HepG2 (cell line): Measurements from ENCODE around the gene BRI3BP. TPM values are rescaled to one million over a fixed set of nuclear protein-coding genes. Genes with fewer than 3 reads are reported as not detected.
"Not testable (repeated sequence)": the region's sequence is repeated elsewhere in the genome, so short reads cannot be mapped to it uniquely, and the experiment has no call there.

Source experiments
- ATAC-seq: fragments of 200-7000 bp; cut with Tn5 transposase; 3 replicates; pipeline ENCODE4 v1.9.1; 2020; ENCODE audit warnings: mild to moderate bottlenecking, moderate library complexity
- BruUV-seq: library from RNA; stranded (reverse); fragments of 400-500 nt; replicated peaks from 2 replicates; lab custom pipeline; 2021; lab: Mats Ljungman, UMichigan
- CTCF ChIA-PET: fragments of 300-600 bp; formaldehyde crosslinking; extraction: SDS; loops from one replicate; lab custom pipeline; 2021; ENCODE audit warnings: low total read pairs, inconsistent platforms, low intra/inter-chr PET ratio; lab: Yijun Ruan, JAX
- POLR2A ChIA-PET: fragments of 350-600 bp; sonication (Branson Sonifier 250); formaldehyde crosslinking; loops from one replicate; lab custom pipeline; 2020; ENCODE audit warnings: antibody characterized with exemption, inconsistent platforms; lab: Yijun Ruan, JAX
- DNase-seq: peaks from one replicate; pipeline ENCODE4 v3.0.0-alpha.2; 2015; ENCODE audit warnings: low spot score
- FAIRE-seq: peaks from 3 replicates; lab custom pipeline; 2011; peaks lifted over from hg19 to GRCh38; lab: Jason Lieb, UNC
- H2AFZ ChIP-seq: one replicate; pipeline ENCODE4 v1.6.1; 2011; ENCODE audit warnings: low read length, inconsistent platforms
- H3K27ac ChIP-seq: fragments of 300-600 bp; 3 replicates; pipeline ENCODE4 v1.8.0; 2011; ENCODE audit warnings: mixed run types, mild to moderate bottlenecking, mixed read lengths, low read length, inconsistent platforms; ENCODE audit not compliant: insufficient read depth; ENCODE audit errors: extremely low read length
- H3K27me3 ChIP-seq, 2 experiments: fragments of 200-600 bp in 1 of 2; 2 replicates in 1 of 2; 3 replicates in 1 of 2; pipeline versions ENCODE4 v1.6.0 to v1.8.0; 2011; ENCODE audit warnings: low read length in 2 of 2, mild to moderate bottlenecking in 2 of 2, moderate library complexity in 2 of 2, inconsistent platforms in 1 of 2; ENCODE audit not compliant: insufficient read depth in 2 of 2, control insufficient read depth in 1 of 2
- H3K36me3 ChIP-seq, 2 experiments: fragments of 200-600 bp in 1 of 2; replicated peaks in 1 of 2; 2 replicates in 1 of 2; 3 replicates in 1 of 2; pipeline versions ENCODE4 v1.5.1 to v1.8.0; 2011; ENCODE audit warnings: low read length in 2 of 2, inconsistent platforms in 1 of 2; ENCODE audit not compliant: insufficient read depth in 2 of 2, control insufficient read depth in 1 of 2
- H3K4me1 ChIP-seq: 2 replicates; pipeline ENCODE4 v1.5.1; 2012; ENCODE audit warnings: low read length, inconsistent platforms; ENCODE audit not compliant: insufficient read depth
- H3K4me2 ChIP-seq: 2 replicates; pipeline ENCODE4 v1.6.0; 2011; ENCODE audit warnings: low read depth, low read length, inconsistent platforms
- H3K4me3 ChIP-seq, 3 experiments: fragments of 200-600 bp in 1 of 3; sonication (generic), shearing (Covaris generic) in 1 of 3; replicated peaks in 1 of 3; 2 replicates each; pipeline ENCODE4 v1.5.1; 2011 to 2016; ENCODE audit warnings: low read length in 3 of 3, inconsistent platforms in 2 of 3, low read depth in 2 of 3, mild to moderate bottlenecking in 2 of 3, control low read depth in 1 of 3, mixed read lengths in 1 of 3; ENCODE audit not compliant: insufficient read depth in 1 of 3
- H3K79me2 ChIP-seq: one replicate; pipeline ENCODE4 v1.6.1; 2011; ENCODE audit warnings: low read length, inconsistent platforms; ENCODE audit not compliant: insufficient read depth
- H3K9ac ChIP-seq: 2 replicates; pipeline ENCODE4 v1.6.0; 2011; ENCODE audit warnings: mild to moderate bottlenecking, low read depth, low read length, inconsistent platforms; ENCODE audit not compliant: insufficient read depth
- H3K9me3 ChIP-seq: 2 replicates; pipeline ENCODE4 v1.5.1; 2012; ENCODE audit warnings: mild to moderate bottlenecking, low read length
- H4K20me1 ChIP-seq: 2 replicates; pipeline ENCODE4 v1.6.0; 2011; ENCODE audit warnings: inconsistent platforms, mild to moderate bottlenecking, low read length, moderate library complexity; ENCODE audit not compliant: insufficient read depth
- BRD4 ChIP-seq: sonication (generic); formaldehyde crosslinking; IDR thresholded peaks from 2 replicates; pipeline ENCODE4 v1.4.0; 2020; ENCODE audit warnings: missing genetic modification reagents
- HIC2 ChIP-seq: sonication (generic); formaldehyde crosslinking; IDR thresholded peaks from 2 replicates; pipeline ENCODE4 v1.9.0; 2022; ENCODE audit warnings: low read depth, missing genetic modification reagents
- NCOA5 ChIP-seq: sonication (generic); formaldehyde crosslinking; IDR thresholded peaks from 2 replicates; pipeline ENCODE4 v1.4.0; 2020; ENCODE audit warnings: missing genetic modification reagents
- NFE2L2 ChIP-seq: fragments of 150-350 bp; IDR thresholded peaks from 2 replicates; pipeline ENCODE4 v1.6.1; 2014; ENCODE audit warnings: low read length
- NFRKB ChIP-seq: fragments of 450-650 bp; IDR thresholded peaks from 2 replicates; pipeline ENCODE4 v1.6.1; 2017
- RARA ChIP-seq: IDR thresholded peaks from 2 replicates; pipeline ENCODE4 v1.6.1; 2016; ENCODE audit warnings: missing genetic modification reagents, missing compliant biosample characterization
- SETDB1 ChIP-seq: sonication (generic); formaldehyde crosslinking; IDR thresholded peaks from 2 replicates; pipeline ENCODE4 v1.5.1; 2020; ENCODE audit warnings: missing genetic modification reagents, mild to moderate bottlenecking, borderline replicate concordance
- U2AF1 ChIP-seq: fragments of 200-400 bp; formaldehyde crosslinking; optimal IDR thresholded peaks from 2 replicates; pipeline ENCODE3; 2017; ENCODE audit warnings: mild to moderate bottlenecking, low read depth, low read length
- ZFYVE20 ChIP-seq: sonication (generic); formaldehyde crosslinking; IDR thresholded peaks from 2 replicates; pipeline ENCODE4 v1.8.0; 2023; ENCODE audit warnings: low read depth, mild to moderate bottlenecking, moderate library complexity, missing genetic modification reagents, borderline replicate concordance
- ZNF260 ChIP-seq: sonication (generic); formaldehyde crosslinking; IDR thresholded peaks from 2 replicates; pipeline ENCODE4 v1.4.0; 2020; ENCODE audit warnings: missing genetic modification reagents, low read depth, mild to moderate bottlenecking, borderline replicate concordance
- ZNF431 ChIP-seq: sonication (generic); formaldehyde crosslinking; IDR thresholded peaks from 2 replicates; pipeline ENCODE4 v1.9.0; 2022; ENCODE audit warnings: missing genetic modification reagents, low read depth, mild to moderate bottlenecking, borderline replicate concordance
- ZNF468 ChIP-seq: sonication (generic); formaldehyde crosslinking; IDR thresholded peaks from 2 replicates; pipeline ENCODE4 v1.8.0; 2022; ENCODE audit warnings: mild to moderate bottlenecking, moderate library complexity, missing genetic modification reagents
- ZNF670 ChIP-seq: sonication (generic); formaldehyde crosslinking; IDR thresholded peaks from 2 replicates; pipeline ENCODE4 v1.8.0; 2022; ENCODE audit warnings: mild to moderate bottlenecking, missing genetic modification reagents, borderline replicate concordance
- ZNF766 ChIP-seq: sonication (generic); formaldehyde crosslinking; IDR thresholded peaks from 2 replicates; pipeline ENCODE4 v1.5.0; 2020; ENCODE audit warnings: missing genetic modification reagents, borderline replicate concordance
- ZNF891 ChIP-seq: sonication (generic); formaldehyde crosslinking; IDR thresholded peaks from 2 replicates; pipeline ENCODE4 v1.5.0; 2020; ENCODE audit warnings: mild to moderate bottlenecking, missing genetic modification reagents
- ZSCAN30 ChIP-seq: sonication (generic); formaldehyde crosslinking; IDR thresholded peaks from 2 replicates; pipeline ENCODE4 v1.5.0; 2020; ENCODE audit warnings: mild to moderate bottlenecking, missing genetic modification reagents
- WGBS: methylation state at CpG from one replicate; pipeline ENCODE4 v1.1.6; 2017; ENCODE audit warnings: low lambda C conversion rate; 5-methylcytosine and 5-hydroxymethylcytosine counted together
- in situ Hi-C: cut with HindIII; loops from 2 replicates; pipeline ENCODE4 v1.10.0; 2017; ENCODE audit warnings: low pct_unique_long_range_greater_than_20kb; ENCODE audit not compliant: extremely low pct_ligation_motif_present
- intact Hi-C: fragments of 100-400 bp; cut with micrococcal nuclease; formaldehyde crosslinking; loops from one replicate; pipeline ENCODE4 v1.10.0; 2022; ENCODE audit not compliant: unreplicated experiment
- polyA plus RNA-seq, 8 experiments: library from polyadenylated mRNA; depleted of rRNA in 3 of 8; stranded (reverse) in 7 of 8; unstranded in 1 of 8; fragments of >200 nt; fragmentation: Illumina TruSeq in 4 of 8; extraction: Trizol in 4 of 8; gene quantifications; 2 replicates each; pipeline versions ENCODE4 v1.2.1 to v1.2.3, GENCODE V29; 2011 to 2016; ENCODE audit warnings: low read depth in 4 of 8, missing spikeins in 1 of 8, mixed read lengths in 1 of 8; ENCODE audit not compliant: insufficient read depth in 1 of 8
- total RNA-seq, 5 experiments: library from RNA; depleted of rRNA; stranded (reverse); fragments of >200 nt; fragmentation: Illumina TruSeq; extraction: Trizol; gene quantifications; 2 replicates each; pipeline ENCODE4 v1.2.3, GENCODE V29; 2016; ENCODE audit warnings: low read depth in 1 of 5
- TF ChIP-seq, protein P1 (sequence below): sonication (generic); formaldehyde crosslinking; IDR thresholded peaks from 2 replicates; pipeline ENCODE4 v1.5.1; 2020; ENCODE audit warnings: mild to moderate bottlenecking, moderate library complexity, missing genetic modification reagents

Gene BRI3BP
- total and polyA plus RNA-seq, 2 of the 13 experiments (the other 11 are each of a cell fraction or from before 2014, with no cell fraction given), result 7.5 to 21.1 TPM

GRCh38 chr12:125061229-125061628, 67.8 kb downstream of the BRI3BP start:
- FAIRE-seq, result no peak
- BruUV-seq, result no TSS peak
- Histone ChIP-seq H3K27ac (no peak overlapping the region), H3K4me3 (no peak overlapping the region), H3K79me2 (peaks cover 7% of the 10 kb centered on the region), H3K36me3 (no peaks in the 10 kb centered on the region), H4K20me1 (no peaks in the 10 kb centered on the region), H3K4me1 (peaks cover 14% of the 10 kb centered on the region), H3K27me3 (no peaks in the 10 kb centered on the region; a peak in 1 of 5 replicates), H3K9me3 (no peaks in the 10 kb centered on the region), H3K9ac (no peak overlapping the region), H3K4me2 (no peak overlapping the region), H2AFZ (no peak overlapping the region)
- TF ChIP-seq, protein P1, sequence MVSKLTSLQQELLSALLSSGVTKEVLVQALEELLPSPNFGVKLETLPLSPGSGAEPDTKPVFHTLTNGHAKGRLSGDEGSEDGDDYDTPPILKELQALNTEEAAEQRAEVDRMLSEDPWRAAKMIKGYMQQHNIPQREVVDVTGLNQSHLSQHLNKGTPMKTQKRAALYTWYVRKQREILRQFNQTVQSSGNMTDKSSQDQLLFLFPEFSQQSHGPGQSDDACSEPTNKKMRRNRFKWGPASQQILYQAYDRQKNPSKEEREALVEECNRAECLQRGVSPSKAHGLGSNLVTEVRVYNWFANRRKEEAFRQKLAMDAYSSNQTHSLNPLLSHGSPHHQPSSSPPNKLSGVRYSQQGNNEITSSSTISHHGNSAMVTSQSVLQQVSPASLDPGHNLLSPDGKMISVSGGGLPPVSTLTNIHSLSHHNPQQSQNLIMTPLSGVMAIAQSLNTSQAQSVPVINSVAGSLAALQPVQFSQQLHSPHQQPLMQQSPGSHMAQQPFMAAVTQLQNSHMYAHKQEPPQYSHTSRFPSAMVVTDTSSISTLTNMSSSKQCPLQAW (CRISPR knock-in tag), result no peak
- no peak for TF ChIP-seq ZFYVE20 (CRISPR knock-in tag)
- TF ChIP-seq HIC2, result no peak
- no peak for TF ChIP-seq ZSCAN30 (CRISPR knock-in tag)
- TF ChIP-seq SETDB1, result no peak
- TF ChIP-seq ZNF468 (CRISPR knock-in tag), result no peak
- no peak for TF ChIP-seq ZNF260 (CRISPR knock-in tag)
- TF ChIP-seq RARA (CRISPR knock-in tag), result no peak
- TF ChIP-seq ZNF766, result no peak
- TF ChIP-seq ZNF431, result no peak
- no peak for TF ChIP-seq NFRKB
- TF ChIP-seq NFE2L2, result no peak
- TF ChIP-seq ZNF891 (CRISPR knock-in tag), result no peak
- TF ChIP-seq NCOA5 (CRISPR knock-in tag), result no peak
- no peak for TF ChIP-seq U2AF1
- no peak for TF ChIP-seq BRD4 (CRISPR knock-in tag)
- no peak for TF ChIP-seq ZNF670 (CRISPR knock-in tag)
- ChIA-PET CTCF (no interaction called here), POLR2A (no interaction called here)
- no peak for ATAC-seq
- intact Hi-C loops, result no loop called here
- WGBS, result 59% methylated on average over 3 of the region's 3 CpGs
- no peak for DNase-seq
- in situ Hi-C loops, result no loop called here

GRCh38 chr12:125063522-125063921, 70.1 kb downstream of the BRI3BP start:
- H4K20me1 ChIP-seq, CTCF ChIA-PET, H3K4me3 ChIP-seq, ATAC-seq, H3K27ac ChIP-seq, H3K9ac ChIP-seq, intact Hi-C loops, H3K9me3 ChIP-seq, H3K4me2 ChIP-seq, H2AFZ ChIP-seq, DNase-seq, H3K36me3 ChIP-seq, in situ Hi-C loops, FAIRE-seq, BruUV-seq, H3K27me3 ChIP-seq: not testable (repeated sequence)
- POLR2A ChIA-PET, result interaction anchor here (1.4 kb wide), 1 partner anchor 9 kb away, joined by 3 read pairs; no protein-coding TSS in a partner anchor
- WGBS, result 69% methylated on average over 4 of the region's 4 CpGs
- H3K79me2 ChIP-seq, result peaks cover 16% of the 10 kb centered on the region
- peaks cover 26% of the 10 kb centered on the region for H3K4me1 ChIP-seq
